ENCODE measurements around the gene PHF21B.
"Not testable (repeated sequence)": the region's sequence is repeated elsewhere in the genome, so short reads cannot be mapped to it uniquely, and the experiment has no call there.

GRCh38 chr22:44903164-44903563 is 106.6 kb downstream of the PHF21B start:
- TF ChIP-seq, protein P1, sequence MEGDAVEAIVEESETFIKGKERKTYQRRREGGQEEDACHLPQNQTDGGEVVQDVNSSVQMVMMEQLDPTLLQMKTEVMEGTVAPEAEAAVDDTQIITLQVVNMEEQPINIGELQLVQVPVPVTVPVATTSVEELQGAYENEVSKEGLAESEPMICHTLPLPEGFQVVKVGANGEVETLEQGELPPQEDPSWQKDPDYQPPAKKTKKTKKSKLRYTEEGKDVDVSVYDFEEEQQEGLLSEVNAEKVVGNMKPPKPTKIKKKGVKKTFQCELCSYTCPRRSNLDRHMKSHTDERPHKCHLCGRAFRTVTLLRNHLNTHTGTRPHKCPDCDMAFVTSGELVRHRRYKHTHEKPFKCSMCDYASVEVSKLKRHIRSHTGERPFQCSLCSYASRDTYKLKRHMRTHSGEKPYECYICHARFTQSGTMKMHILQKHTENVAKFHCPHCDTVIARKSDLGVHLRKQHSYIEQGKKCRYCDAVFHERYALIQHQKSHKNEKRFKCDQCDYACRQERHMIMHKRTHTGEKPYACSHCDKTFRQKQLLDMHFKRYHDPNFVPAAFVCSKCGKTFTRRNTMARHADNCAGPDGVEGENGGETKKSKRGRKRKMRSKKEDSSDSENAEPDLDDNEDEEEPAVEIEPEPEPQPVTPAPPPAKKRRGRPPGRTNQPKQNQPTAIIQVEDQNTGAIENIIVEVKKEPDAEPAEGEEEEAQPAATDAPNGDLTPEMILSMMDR (IDR thresholded peaks at IDR 0.05), result not testable (repeated sequence)
- TF ChIP-seq POLR2A (IDR thresholded peaks at IDR 0.05), result not testable (repeated sequence)
